HG02840 (cell line): Measurements from ENCODE around the gene PPFIA1.
"Not testable (repeated sequence)": the region's sequence is repeated elsewhere in the genome, so short reads cannot be mapped to it uniquely, and the experiment has no call there.

Experiments used
- ATAC-seq: cut with Tn5 transposase; IDR thresholded peaks from one replicate; pipeline ENCODE4 v1.9.1; 2021; ENCODE audit warnings: mild to moderate bottlenecking, moderate library complexity, moderate number of reproducible peaks; ENCODE audit not compliant: unreplicated experiment, low FRiP score

Gene PPFIA1

DNA sequence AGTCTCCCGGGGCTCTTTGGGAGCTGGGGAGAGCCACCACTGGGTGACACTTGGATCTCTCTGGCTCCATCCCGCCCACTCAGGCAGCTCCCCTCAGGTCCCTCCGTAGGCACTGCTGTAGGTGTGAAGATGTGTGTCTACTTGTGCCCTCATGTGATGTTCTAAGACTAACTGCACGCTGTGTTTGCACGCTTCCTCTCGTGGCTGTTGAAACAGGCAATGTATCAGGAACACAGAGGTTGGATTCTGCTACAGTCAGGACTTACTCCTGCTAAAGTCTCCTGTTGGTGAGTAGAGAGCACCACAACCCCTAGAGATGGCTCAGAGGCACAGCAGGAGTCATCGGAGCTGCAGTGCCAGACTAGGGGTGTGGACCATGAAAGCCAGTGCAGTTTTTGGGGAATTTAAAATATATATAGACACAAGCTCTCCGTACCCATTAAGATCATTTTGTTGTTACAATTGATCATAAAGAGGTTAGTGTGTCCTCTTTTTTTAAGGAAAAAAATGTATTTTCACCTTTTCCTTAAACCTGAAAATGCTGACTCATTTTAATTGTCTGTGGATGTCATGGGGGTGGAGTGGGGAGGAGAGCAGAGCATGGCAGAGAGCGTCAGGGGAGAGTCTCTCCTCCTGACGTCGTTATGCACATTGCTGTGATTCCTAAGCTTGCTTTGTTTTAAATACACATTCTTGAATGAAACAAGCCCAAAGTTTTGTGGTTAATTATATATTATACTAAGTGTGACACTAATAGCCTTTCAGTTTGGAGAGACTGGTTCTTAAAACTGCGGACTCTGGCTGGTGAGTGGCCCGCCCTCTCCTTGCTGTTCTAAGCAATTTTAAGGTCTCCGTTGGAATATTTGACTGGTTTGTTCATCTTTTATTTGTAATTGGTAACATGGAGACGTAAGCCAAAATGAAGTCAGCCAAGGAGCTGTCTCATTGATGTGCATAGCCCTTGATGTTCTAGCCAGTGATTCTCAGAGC, 111.7 kb downstream of the PPFIA1 start:
- no peak for ATAC-seq

DNA sequence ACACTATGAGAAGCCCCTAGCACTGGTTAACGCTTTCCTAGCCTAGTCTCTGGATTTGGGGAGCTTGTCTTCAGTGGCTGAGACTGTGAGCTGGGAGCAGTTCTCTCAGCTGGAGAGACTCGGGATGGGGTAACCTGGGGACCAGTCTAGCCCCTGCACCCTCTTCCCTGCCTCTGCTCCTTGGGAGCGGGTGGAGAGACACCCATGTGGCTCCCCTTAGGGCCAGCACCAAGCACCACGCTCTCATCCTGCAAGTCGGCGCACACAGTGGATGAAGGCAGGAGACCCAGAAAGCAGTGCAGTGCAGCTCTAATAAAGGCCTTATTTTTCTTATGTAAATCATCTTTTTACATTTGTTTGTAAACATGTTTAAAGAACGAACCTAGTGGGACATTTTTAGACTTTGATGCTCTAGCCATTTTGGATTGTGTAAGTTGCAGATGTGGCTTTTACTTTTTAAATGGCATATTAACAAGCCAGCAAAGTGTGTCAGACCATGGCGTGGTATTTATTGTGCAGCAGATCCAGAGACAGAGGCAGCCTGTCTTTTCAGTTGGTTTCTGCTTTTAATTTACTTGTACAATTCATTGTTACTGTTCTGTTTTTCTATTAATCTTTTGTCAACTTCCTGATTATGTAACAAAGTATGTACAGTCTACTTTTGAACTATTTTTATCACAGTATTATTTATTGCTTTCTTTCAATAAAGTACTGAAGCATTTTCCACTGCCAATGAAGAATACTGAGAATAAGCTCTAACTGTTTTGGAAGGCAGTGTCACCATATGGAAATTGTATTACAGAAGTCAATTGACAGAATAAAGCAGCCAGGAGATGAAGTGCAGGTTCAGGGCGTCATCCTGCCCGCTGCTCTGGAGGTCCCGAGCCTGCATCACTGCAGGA, 113.4 kb downstream of the PPFIA1 start:
- ATAC-seq = no peak

DNA sequence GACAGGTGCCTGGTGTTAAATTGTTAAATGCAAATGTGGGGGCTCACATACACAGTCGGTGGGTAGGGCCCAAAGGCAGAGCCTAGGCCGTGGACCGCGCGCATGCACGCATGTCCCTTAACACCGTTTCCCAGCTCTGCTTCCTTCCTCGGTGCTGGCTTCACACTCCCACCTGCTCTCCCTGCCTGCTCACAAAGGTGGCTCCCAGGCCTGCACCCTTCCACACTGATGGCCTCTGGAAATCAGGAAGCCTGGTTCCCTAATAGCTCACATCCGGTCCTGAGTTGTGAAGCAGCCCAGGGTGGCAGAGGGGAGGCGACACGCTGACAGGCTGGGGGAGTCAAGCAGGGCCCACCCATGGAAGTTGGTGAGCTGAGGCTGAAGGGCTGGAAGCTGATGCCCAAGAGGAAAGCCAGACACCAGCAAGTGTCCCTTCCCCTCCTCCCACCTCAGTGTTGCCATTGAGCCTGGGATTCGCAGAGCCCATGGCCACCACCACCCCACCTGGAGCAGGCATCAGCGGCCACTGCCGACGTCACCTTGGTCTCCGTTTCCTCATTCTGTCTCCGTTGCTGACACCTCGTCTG, 114.2 kb downstream of the PPFIA1 start:
- no peak for ATAC-seq

DNA sequence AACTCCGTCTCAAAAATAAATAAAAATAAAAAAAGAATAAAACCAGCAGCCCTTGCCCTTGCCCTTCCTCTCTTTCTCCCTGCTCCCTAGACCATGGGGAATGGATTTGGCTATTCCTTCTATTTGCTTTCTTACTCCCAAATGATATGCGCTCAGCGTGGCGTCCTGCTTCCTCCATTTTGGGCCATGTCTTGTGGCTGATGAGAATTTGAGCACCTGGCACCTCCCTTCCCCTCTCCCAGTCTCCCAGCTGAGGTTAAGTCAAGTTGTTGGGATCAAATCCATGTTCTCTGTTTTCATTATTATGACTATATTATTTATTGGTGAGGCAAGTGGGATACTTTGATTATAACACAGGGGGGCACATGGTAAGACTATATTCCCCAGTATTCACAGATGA, 117.1 kb downstream of the PPFIA1 start:
- ATAC-seq = no peak

DNA sequence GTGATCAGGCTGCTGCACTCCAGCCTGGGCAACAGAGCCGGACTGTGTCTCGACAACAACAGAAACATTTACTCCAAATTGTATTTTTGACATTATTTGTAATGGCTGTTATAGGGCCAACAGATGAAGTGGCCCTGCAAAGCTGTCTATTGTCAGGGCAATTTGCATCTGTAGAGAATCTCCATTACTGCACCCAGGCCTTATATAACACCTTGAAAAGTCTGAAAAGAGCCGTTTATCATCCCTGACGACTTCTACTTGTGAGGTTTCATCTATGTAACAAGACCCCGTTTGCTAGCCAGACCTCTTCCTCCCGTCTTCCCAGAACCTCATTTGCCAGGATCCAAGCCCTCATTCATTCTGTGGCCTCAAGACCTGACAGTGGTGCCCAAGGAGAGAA, 118.7 kb downstream of the PPFIA1 start:
- no peak for ATAC-seq

DNA sequence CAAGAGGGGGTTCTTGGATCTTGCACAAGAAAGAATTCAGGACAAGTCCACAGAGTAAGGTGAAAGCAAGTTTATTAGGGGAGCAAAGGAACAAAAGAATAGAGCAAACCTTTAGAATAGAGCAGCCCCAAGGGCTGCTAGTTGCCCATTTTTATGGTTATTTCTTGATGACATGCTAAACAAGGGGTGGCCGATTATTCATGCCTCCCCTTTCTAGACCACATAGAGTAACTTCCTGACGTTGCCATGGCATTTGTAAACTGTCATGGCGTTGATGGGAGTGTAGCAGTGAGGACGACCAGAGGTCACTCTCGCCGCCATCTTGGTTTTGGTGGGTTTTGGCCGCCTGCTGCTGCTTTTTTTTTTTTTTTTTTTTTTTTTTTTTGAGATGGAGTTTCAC, 120.4 kb downstream of the PPFIA1 start:
- not testable (repeated sequence) for ATAC-seq

DNA sequence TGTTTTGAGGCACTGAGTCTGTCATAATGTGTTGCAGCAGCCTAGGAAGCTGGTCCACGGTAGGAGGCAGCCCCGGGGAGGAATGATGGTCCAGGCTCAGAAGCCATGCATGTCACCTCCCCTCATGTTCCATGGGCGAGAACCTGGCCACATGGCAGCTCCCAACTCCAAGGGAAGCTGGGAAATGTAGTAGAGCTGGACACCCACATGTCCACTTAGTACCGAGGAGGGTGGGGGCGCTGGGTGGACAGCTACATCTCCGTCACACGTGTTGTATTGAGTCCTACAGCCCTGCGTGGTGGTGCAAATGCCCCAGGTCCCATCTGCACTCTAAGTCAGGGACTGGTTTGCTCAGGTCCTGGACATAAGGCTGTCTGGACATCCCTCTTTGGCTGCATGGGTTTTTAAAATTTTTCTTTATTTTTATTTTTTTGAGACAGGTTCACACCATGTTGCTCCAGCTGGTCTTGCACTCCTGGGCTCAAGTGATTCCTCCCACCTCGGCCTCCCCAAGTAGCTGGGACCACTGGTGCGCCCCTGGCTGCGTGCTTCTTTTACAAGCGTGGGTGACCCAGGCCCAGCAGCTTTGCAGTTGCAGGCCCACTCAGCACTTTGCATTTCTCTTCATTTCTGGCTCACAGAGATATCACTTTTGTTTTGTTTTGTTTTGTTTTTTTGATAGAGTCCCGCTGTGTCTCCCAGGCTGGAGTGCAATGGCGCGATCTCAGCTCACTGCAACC, 123.9 kb downstream of the PPFIA1 start:
- no peak for ATAC-seq

DNA sequence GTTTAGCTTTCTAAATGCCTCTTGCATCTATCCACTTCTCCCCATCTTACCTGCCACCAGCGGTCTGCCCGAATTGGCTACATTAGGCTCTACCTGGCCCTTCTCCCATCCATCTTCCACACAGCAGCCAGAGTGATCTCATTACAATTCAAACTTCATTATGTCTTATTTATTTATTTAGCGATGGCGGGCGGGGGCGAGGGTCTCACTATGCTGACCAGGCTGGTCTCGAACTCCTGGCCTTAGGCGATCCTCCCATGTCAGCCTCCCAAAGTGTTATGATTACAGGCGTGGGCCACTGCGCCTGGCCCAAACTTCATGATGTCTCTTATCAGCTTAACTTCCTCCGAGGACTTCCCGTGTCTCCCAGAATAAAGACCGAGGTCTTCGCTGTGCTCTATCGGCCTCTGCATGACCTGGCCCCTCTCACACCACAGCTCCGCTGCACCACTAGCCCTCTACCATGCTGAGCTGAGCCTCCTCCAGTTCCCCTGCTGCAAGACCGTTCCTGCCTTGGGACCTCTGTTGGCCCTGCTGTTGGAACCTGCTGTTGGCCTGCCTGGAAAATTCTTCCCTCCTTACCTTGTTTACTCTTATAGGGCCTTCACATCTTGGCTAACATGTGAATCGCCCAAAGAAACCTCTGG, 127.0 kb downstream of the PPFIA1 start:
- ATAC-seq = no peak

DNA sequence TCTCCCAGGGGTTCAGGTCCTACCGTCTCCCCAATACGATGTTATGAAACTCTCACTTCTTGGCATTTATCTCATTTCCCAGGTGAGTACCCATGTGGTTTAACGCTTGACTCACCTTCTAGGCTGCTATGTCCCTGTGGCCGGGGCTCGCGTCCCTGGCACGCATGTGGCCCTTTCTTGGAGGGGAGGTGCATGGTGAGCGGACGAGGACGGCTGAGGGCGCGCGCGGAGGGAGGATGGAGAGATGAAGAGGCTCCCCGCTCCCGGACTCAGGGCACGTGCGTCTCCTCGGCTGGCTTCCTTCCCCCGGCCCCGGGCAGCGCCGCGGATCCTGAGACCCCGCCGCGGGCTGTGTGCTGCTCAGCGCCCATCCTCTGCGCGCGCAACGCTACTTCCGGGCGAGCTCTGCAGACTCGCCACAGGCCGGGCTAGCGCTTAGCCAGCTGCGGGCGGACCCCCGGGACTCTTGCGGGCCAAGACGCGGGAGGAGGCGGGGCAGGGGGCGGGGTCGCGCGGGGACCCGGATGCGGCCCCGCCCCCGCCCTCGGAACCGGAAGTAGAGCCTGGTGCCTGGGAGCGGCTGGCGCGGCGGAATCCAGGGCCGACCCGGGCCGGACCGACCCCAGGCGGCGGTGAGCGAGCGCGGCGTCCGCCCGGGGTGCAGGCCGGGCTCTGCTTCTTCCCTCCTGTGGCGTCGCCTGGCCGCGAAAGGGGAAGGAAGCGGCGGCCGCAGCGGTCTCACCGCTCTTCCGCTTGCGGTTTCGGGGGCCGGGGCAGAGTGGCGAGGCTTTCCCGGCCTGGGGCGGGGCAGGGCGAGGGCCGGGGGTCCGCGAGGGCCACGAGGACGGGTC, 127.7 kb downstream of the PPFIA1 start, which contains the start of gene CTTN:
Gene CTTN (plus strand): TSS at position 547 of the 851 bp plus-strand sequence. CDS start 8,769 bp downstream, outside the sequence.
- peak; percentile 51 for ATAC-seq

DNA sequence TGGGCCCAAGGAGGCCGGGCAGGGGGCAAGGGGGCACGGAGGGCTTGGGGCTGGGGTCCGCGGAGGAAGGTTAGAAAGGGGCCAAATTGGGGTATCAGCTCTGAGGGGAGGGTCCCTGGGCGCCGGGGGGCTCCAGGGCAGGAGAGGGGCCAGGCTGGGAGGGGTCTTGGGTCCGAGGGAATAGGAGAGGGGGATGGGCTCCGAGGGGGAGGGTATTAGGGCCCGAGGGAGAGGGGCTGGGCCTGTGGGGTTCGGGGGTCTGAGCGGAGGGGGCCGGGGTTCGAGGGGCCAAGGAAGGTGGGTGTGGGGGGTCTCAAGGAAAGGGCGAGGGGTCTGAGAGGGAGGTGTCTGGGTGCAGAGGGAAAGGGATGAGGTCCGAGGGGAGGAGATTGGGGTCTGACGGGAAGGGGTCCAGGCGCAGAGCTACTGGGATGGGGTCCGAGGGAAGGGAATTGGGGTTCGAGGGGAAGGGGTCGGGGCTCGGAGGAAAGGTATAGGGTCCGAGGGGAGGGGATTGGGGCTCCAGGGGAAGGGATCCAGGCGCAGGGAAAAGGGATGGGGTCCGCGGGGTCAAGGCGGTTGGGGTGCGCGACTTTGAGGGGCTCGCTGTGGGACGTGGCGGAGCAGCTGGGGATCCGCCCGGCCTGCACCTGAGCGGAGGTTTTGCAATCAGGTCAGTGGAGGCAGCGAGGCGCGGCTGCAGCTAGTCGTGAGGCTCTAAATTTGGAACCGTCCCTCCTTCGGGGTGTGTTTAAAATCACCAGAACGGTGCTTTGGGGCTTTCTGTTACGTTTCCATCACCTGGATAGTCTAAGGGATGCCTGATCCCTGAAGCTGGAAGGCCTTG, 128.6 kb downstream of the PPFIA1 start:
- ATAC-seq = no peak

DNA sequence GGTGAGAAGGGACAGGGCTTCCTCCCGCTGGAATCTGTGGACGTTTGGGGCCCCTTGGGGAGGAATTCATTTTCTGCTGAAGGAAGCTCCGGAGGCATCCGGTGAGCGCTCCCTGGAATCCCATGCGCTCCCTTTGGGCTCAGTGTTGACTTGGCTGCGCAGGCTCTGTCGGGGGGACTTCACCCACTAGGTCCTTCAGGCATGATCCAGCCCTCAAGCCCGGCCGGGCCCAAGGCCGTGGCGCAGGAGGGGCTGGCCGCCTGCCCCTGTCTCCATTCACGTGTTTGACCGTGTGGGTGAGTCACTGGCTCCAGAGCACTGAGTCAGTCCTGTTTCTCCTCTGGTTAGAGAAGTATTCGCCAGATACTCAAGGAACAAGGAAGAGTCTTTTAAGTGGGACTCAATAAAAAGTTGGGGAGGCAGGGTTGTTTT, 129.2 kb downstream of the PPFIA1 start:
- no peak for ATAC-seq

DNA sequence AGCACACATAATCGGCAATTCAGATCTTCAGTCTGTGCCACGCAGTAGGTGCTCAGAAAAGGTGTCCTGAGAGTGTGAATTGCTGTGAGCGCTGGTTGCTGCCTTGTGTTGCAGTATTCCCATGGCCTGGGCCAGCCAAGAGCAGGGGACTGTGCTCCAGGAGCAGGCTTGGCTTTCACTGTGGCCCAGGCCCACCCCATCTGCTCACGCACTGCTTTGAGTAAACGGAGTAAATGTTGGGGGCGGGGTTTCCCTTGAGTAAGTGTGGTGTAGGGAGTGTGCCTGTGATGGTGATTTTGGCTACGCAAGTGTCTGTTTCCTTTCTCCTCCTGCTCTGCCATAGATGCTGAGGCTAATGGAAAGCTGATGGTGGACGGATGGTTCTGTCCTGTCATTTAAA, 130.2 kb downstream of the PPFIA1 start:
- no peak for ATAC-seq

DNA sequence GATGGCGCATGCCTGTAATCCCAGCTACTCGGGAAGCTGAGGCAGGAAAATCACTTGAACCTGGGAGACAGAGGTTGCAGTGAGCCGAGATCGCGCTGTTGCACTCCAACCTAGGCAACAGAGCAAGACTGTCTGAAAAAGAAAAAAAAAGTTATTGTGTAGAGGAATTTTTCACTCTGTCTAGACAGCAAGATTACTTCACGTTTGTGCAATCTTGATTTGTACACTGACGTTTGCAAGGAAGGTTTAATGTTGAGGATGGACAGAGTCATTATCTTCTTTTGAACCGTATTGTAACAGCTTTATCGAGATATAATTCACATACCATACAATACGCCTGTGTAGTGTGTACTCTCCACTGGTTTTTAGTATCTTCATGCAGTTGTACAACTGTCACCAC, 131.5 kb downstream of the PPFIA1 start:
- ATAC-seq = no peak

DNA sequence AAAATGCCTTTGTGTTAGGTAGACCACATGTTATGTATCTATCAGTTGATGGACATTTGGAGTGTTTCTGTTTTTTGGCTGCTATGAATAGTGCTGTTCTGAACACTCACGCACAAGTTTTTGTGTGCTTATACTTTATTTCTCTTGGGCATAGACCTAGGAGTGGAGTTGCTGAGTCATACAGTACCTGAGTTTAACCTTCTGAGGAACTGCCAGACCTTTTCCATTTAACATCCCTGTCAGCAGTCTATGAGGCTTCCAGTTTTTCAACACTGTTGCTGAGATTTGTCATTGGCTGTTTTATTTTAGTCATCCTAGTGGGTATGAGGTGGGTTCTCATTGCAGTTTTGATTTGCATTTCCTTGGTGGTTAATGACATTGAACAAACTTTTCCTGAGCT, 132.2 kb downstream of the PPFIA1 start:
- ATAC-seq = no peak

DNA sequence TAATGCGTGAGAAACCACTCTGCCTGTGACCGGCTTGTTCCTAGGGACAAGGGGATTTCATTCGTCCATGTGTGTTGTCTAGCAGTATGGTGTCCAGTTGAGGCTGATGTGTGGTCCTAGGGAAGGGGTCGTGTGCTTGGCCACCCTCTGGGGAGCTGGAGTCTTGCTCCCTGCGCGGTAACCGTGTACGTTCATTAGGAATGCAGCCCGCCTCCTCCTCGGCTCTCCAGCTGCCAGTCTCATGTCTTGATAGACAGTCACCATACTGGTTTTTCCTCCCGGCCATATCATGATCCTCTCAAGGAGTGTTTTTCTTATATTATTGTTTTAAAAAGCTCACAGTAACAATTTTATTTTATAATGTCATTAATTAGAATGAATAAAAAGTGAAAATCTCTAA, 133.8 kb downstream of the PPFIA1 start:
- no peak for ATAC-seq

DNA sequence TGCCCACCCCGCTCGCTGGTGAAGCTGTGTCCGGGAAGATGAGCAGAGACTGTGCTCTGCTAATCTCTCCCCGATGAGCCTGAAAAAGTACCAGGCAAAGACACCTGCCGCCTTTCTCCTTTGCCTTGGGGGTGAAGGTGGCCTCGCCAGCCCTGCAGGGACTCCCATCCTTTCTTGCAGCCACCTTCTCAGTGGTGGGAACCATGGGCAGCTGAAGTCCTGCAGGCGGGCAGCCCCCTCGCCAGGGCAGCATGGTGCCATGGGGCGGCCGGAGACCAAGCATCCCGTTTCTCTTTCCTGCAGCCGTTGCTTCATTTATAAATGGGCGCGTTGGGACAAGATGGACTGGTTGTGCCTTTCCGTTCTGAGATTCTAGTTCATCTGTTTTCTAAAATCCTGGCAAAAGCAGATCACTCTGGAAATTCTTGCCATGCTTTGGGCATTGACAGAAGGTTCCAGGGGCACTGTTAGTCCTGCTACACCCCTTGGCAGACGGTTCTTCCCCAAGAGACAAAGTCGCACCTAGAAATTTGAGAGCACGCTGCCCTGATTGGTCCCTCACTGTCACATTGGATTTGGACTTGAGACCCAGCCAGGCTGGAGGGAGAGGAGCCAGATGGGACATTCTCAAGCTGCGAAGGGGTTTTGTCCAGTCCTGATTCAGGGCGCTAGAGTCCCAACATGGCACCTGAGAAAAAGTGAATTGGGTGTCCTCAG, 135.3 kb downstream of the PPFIA1 start:
- no peak for ATAC-seq

DNA sequence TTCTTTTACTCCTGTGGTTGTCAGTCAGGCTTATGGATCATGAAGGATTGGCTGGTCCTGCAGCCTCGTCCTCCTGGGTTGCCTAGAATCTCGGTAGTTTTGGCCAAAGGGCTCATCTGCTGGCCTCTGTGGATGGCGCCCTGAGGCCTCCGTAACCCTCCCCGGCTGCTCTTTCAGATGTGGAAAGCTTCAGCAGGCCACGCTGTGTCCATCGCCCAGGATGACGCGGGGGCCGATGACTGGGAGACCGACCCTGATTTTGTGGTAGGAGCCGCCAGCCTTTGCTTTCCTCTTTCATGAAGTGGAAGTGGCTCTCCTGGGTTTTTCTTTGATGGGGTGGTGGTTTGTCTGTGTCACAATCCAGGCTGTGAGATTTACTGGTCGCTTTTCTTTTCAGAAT, 136.6 kb downstream of the PPFIA1 start:
- no peak for ATAC-seq
